Measurements from ENCODE around the gene EVA1C. TPM values are rescaled to one million over a fixed set of nuclear protein-coding genes. Genes with fewer than 3 reads are reported as not detected.
"Not testable (repeated sequence)": the region's sequence is repeated elsewhere in the genome, so short reads cannot be mapped to it uniquely, and the experiment has no call there.

EVA1C gene
- total RNA-seq, 1 donor from 2014 or later, result 0.92 TPM

- DNase-seq (ENCODE audit: low read depth), result no peak
- H3K4me3 ChIP-seq (ENCODE audit: low read depth, low read length), result no peak overlapping the region
- no peak for TF ChIP-seq CTCF (conservative IDR thresholded peaks at IDR 0.05; ENCODE audit: low read depth, low read length)
These were observed 94.9 kb downstream of the EVA1C start for GRCh38 chr21:32507342-32507919.

GRCh38 chr21:32508036-32508435 is 95.5 kb downstream of the EVA1C start:
- not testable (repeated sequence) for DNase-seq (ENCODE audit: low read depth); H3K4me3 ChIP-seq (ENCODE audit: low read depth, low read length)

GRCh38 chr21:32508558-32508957 is 96.1 kb downstream of the EVA1C start:
- no peak for TF ChIP-seq CTCF (conservative IDR thresholded peaks at IDR 0.05; ENCODE audit: low read depth, low read length)
- no peak for DNase-seq (ENCODE audit: low read depth)
- no peak overlapping the region for H3K4me3 ChIP-seq (ENCODE audit: low read depth, low read length)

GRCh38 chr21:32508975-32509374 is 96.5 kb downstream of the EVA1C start:
- not testable (repeated sequence) for H3K4me3 ChIP-seq (ENCODE audit: low read depth, low read length); DNase-seq (ENCODE audit: low read depth)

- TF ChIP-seq CTCF (conservative IDR thresholded peaks at IDR 0.05; ENCODE audit: low read depth, low read length), result no peak
- no peak for DNase-seq (ENCODE audit: low read depth)
These were observed 102.0 kb downstream of the EVA1C start for GRCh38 chr21:32514275-32515055.

GRCh38 chr21:32515874-32516273 is 103.4 kb downstream of the EVA1C start:
- H3K4me3 ChIP-seq (ENCODE audit: low read depth, low read length), result no peak overlapping the region
- no peak for DNase-seq (ENCODE audit: low read depth)
- no peak for TF ChIP-seq CTCF (conservative IDR thresholded peaks at IDR 0.05; ENCODE audit: low read depth, low read length)

More at GRCh38 chr21:32514275-32515055, 102.0 kb downstream of the EVA1C start:
- H3K4me3 ChIP-seq (ENCODE audit: low read depth, low read length), result no peak overlapping the region

- no peak for TF ChIP-seq CTCF (conservative IDR thresholded peaks at IDR 0.05; ENCODE audit: low read depth, low read length)
- no peak for DNase-seq (ENCODE audit: low read depth)
- H3K4me3 ChIP-seq (ENCODE audit: low read depth, low read length), result no peak overlapping the region
These were observed 104.5 kb downstream of the EVA1C start for GRCh38 chr21:32516756-32517649.

Data from epithelial cell of proximal tubule (primary cell).